ENCODE measurements around the gene ELL. TPM values are rescaled to one million over a fixed set of nuclear protein-coding genes. Genes with fewer than 3 reads are reported as not detected.
A peak's percentile ranks its signal among the peaks of the same experiment; 100 is the strongest.

Gene ELL
- total and polyA plus RNA-seq, 7 donors = 6.2 to 20.2 (median 11.5) TPM

DNA sequence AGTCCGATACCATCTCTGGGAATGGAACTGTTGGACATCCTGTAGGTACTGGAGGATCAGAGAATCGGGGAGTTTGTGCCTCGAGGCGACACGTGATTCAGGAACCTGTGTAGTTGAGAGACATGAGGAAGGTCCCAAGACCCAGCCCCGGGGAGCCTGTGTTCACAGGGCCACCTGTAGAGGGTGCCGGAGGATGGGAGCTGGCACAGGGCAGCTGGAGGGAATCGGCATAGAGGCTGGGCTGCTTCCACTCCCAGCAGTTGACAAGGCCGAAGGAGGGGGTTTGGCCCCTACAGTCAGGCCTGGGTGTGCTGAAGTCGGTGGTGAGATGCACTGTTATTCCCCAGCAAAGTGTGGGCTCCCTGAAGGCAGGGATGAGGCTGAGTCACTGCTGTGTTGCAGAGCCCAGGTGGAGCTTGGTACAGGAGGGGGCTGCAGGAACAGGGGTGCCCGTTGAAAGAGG lies 81.4 kb downstream of the ELL start:
- Histone ChIP-seq H3K27ac (no peak overlapping the region), H3K27me3 (peaks cover 4 to 37% (median 24%) of the 10 kb centered on the region in 3 donors), H3K4me3 (no peak overlapping the region), H3K4me1 (peaks cover 0 to 30% (median 28%) of the 10 kb centered on the region in 4 donors), H3K36me3 (peaks cover 16 to 32% (median 24%) of the 10 kb centered on the region in 4 donors), H3K9me3 (no peaks in the 10 kb centered on the region)
- TF ChIP-seq POLR2A (IDR thresholded peaks at IDR 0.05) (no peak), POLR2AphosphoS5 (IDR thresholded peaks at IDR 0.05) (no peak), EP300 (IDR thresholded peaks at IDR 0.05) (no peak)
- TF ChIP-seq, protein P1, sequence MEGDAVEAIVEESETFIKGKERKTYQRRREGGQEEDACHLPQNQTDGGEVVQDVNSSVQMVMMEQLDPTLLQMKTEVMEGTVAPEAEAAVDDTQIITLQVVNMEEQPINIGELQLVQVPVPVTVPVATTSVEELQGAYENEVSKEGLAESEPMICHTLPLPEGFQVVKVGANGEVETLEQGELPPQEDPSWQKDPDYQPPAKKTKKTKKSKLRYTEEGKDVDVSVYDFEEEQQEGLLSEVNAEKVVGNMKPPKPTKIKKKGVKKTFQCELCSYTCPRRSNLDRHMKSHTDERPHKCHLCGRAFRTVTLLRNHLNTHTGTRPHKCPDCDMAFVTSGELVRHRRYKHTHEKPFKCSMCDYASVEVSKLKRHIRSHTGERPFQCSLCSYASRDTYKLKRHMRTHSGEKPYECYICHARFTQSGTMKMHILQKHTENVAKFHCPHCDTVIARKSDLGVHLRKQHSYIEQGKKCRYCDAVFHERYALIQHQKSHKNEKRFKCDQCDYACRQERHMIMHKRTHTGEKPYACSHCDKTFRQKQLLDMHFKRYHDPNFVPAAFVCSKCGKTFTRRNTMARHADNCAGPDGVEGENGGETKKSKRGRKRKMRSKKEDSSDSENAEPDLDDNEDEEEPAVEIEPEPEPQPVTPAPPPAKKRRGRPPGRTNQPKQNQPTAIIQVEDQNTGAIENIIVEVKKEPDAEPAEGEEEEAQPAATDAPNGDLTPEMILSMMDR (IDR thresholded peaks at IDR 0.05) = no peak
- WGBS, 2 donors = 35 to 50% methylated on average over 11 of the region's 11 CpGs
- intact Hi-C loops (cut with DNase I) = no loop called here
- no peak for DNase-seq

DNA sequence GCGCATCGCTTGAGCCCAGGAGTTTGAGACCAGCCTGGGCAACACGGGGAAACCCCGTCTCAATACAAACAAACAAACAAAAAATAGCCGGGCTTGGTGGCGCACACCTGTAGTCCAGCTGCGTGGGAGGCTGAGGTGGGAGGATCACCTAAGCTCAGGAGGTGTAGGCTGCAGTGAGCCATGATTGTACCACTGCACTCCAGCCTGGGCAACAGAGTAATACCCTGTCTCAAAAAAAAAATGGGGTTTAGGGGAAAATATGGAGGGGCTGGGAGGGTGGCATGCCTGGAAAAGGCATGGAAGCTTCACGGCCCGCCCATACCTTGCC lies 82.0 kb downstream of the ELL start:
- Histone ChIP-seq H3K4me3 (no peak overlapping the region), H3K4me1 (peaks cover 0 to 30% (median 28%) of the 10 kb centered on the region in 4 donors), H3K27me3 (peaks cover 4 to 37% (median 24%) of the 10 kb centered on the region in 3 donors), H3K27ac (peak overlapping the region in 1 of 4 donors; percentile 81), H3K36me3 (peaks cover 15 to 31% (median 18%) of the 10 kb centered on the region in 4 donors), H3K9me3 (no peaks in the 10 kb centered on the region)
- DNase-seq = no peak
- 80 to 87% methylated on average over 9 of the region's 9 CpGs for WGBS, 2 donors
- intact Hi-C loops (cut with DNase I) = no loop called here
- no peak for TF ChIP-seq EP300 (IDR thresholded peaks at IDR 0.05)
- TF ChIP-seq, protein P1 (IDR thresholded peaks at IDR 0.05) = no peak
- no peak for TF ChIP-seq POLR2A (IDR thresholded peaks at IDR 0.05)
- TF ChIP-seq POLR2AphosphoS5 (IDR thresholded peaks at IDR 0.05) = no peak

- no peak for TF ChIP-seq POLR2A (IDR thresholded peaks at IDR 0.05)
- no peak for TF ChIP-seq EP300 (IDR thresholded peaks at IDR 0.05)
- no peak for TF ChIP-seq POLR2AphosphoS5 (IDR thresholded peaks at IDR 0.05)
- TF ChIP-seq, protein P1 (IDR thresholded peaks at IDR 0.05) = no peak
- intact Hi-C loops (cut with DNase I) = no loop called here
- peaks cover 0 to 31% (median 30%) of the 10 kb centered on the region in 4 donors for H3K4me1 ChIP-seq
- H3K27ac ChIP-seq = peak overlapping the region in 3 of 4 donors; percentile 67 to 81 (median 69)
- H3K36me3 ChIP-seq = peaks cover 9 to 25% (median 12%) of the 10 kb centered on the region in 4 donors
- no peak for DNase-seq
- H3K4me3 ChIP-seq = no peak overlapping the region
- peaks cover 4 to 42% (median 24%) of the 10 kb centered on the region in 3 donors for H3K27me3 ChIP-seq
- H3K9me3 ChIP-seq = no peaks in the 10 kb centered on the region
- WGBS, 2 donors = 70% methylated on average over 13 of the region's 13 CpGs
These were observed 82.6 kb downstream of the ELL start for GRCh38 chr19:18439025-18439909.

- Histone ChIP-seq H3K36me3 (peaks cover 1 to 17% (median 5%) of the 10 kb centered on the region in 4 donors), H3K27ac (peak overlapping the region; percentile 63 to 81 (median 68)), H3K4me3 (peak overlapping the region in 3 of 4 donors; percentile 42 to 53 (median 52)), H3K9me3 (no peaks in the 10 kb centered on the region), H3K4me1 (peaks cover 0 to 37% (median 36%) of the 10 kb centered on the region in 4 donors), H3K27me3 (peaks cover 4 to 50% (median 24%) of the 10 kb centered on the region in 3 donors)
- no peak for DNase-seq
- TF ChIP-seq, protein P1 (IDR thresholded peaks at IDR 0.05) = no peak
- no peak for TF ChIP-seq POLR2A (IDR thresholded peaks at IDR 0.05)
- TF ChIP-seq POLR2AphosphoS5 (IDR thresholded peaks at IDR 0.05) = no peak
- no peak for TF ChIP-seq EP300 (IDR thresholded peaks at IDR 0.05)
- WGBS, 2 donors = 17 to 29% methylated on average over 24 of the region's 24 CpGs
- intact Hi-C loops (cut with DNase I) = no loop called here
These were observed 83.4 kb downstream of the ELL start for GRCh38 chr19:18438331-18439024.

Data from sigmoid colon (tissue), 7 donors.